HG03469 (cell line): ENCODE measurements around the gene GPR3.

Source experiments
- ATAC-seq: cut with Tn5 transposase; IDR thresholded peaks from one replicate; pipeline ENCODE4 v1.9.1; 2021; ENCODE audit warnings: mild to moderate bottlenecking, moderate library complexity, moderate number of reproducible peaks; ENCODE audit not compliant: unreplicated experiment

Gene GPR3

GRCh38 chr1:27358038-27358927 lies 34.1 kb upstream of the GPR3 start:
- no peak for ATAC-seq

DNA sequence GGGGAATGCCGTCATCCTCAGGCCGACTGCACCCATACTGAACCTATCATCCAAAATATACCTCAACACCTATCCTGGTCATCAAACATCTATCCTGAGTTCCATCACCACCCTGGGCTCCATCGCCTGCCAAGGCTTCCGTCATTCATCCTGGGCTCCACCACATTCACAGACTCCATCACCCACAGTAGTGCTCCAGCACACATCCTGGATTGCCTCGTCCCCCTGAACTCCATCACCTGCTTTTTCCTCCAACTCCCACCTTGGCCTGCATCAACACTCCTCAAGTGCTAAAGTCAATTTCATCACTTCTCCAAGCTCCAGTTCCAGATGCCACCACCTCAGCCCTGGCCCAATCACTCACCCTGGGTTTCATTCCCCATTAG lies 33.5 kb upstream of the GPR3 start:
- ATAC-seq, result no peak

DNA sequence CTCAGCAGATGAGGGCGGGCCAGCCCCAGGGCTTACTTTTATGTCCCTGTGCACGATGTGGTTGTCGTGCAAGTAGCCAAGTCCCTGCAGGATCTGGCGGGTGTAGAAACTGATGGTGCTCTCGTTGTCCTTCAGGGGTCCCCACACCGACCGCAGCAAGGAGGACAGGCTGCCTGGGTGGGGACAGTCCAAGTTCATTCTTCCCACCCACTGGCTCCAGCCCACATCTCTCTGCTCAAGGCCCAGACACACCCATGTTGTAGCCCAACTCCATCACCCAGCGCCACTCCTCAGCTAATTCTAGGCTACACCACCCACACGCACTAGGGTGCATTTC lies 32.6 kb upstream of the GPR3 start:
- no peak for ATAC-seq

DNA sequence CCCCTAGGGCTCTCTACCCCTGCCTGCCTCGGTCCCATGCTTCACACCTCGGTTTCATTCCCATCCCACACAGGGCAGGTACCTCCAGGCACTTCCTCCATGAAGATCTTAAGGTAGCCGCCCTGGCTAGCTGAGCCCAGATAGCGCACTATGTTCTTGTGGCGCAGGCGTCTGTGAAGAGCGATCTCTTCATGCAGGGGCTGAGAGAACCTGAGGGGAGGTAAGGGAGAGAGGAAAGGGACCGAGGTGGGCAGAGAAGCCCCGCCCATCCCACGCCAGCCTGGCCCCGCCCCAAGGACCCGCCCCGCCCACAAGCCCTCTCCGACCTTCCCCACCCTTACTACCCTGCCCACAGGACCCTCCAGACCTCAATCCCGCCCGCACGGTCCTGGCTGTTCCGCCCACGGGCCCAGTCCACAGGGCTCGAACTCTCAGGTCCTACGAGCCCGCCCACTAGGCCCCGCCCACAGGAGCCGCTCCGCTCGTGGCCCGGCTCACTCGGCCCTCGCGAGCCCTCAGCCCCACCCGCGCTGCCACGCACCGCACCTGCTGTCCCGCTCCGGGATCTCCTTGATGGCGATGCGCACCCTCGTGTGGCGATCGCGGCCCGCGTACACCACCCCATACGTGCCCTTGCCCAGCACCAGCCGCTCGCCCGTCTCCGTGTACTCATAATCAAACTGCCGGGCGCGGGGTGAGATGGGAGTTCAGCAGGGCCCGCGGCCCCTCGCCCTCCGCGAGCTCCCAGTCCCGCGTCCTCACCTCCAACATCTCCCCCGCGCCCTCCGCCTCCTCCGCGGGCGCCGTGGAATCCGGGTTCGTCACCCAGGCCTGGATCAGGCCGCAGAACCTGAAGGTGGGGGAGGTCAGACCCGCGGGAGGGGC lies 32.0 kb upstream of the GPR3 start:
- no peak for ATAC-seq

GRCh38 chr1:27361044-27361402 lies 31.4 kb upstream of the GPR3 start:
- no peak for ATAC-seq

DNA sequence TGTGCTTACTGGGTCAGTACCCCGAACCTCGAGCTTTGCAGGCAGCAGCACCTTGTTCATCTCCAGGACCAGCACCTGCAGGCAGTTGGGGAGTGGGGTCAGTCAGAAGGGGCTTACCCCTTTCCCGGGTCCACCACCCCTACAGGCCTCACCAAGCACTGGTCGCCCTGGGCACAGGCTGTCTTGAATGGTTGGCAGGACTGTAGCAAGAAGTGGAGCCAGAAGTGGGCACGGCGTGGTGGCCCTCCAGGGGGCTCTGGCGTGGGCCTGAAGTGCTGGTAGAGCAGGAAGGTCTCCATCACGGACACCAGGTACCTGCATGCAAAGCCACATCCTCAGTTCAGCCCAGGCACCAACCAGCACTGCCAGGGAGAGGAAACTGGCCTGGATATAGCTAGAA lies 30.9 kb upstream of the GPR3 start:
- ATAC-seq, result no peak

- ATAC-seq, result no peak
These were observed 28.4 kb upstream of the GPR3 start for GRCh38 chr1:27363766-27364695.

GRCh38 chr1:27364696-27365371 lies 27.6 kb upstream of the GPR3 start:
- no peak for ATAC-seq

DNA sequence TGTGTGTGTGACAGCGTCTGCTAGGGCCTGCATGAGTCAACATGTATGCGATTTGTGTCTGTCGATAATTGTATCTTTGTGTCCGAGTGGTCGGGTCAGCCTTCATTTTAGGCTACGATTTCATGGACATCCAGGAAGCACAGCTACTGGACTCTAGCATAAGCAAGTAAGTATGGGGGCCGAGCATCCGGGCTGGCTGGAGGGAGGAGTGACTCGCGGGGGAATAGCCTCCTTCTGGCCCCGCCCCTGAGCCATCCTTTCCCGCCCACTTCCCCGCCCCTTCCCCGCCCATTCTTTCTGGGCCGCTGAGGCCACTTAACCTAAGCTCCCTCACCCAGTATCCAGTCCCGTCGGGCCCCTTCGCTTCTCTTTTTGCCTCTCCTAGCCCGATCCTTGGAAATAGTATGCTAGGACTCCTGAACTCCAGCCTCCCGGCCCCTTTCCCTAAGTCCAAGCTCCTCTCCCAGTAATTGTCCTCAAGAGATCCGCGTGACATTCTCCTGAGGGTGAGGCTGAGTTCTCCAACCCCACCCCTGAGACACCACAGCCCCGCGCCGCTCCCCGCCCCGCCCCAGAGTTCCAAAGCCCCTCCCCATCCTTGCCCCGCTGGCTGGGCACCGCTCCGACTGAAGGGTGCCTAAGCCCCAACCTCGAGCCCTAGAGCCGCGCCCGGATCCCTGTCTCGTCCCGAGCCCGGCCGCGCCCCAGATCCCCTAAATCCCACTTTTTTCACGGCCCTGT lies 26.9 kb upstream of the GPR3 start:
- no peak for ATAC-seq

DNA sequence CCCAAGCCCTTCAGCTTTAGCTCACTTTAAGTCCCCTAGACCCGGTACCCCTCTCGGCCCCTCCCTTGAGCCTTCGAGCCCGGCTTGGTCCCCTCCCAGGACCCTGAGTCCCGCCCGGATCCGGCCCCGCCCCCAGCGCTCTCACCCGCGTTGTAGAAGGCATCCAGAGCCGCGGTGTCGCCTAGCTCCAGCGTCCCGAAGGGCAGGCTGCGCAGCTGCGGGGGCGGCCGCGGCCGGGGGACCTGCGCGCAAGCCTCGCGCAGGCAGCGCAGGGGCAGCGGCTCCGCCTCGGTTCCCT lies 26.4 kb upstream of the GPR3 start:
- peak; percentile 34 for ATAC-seq

GRCh38 chr1:27366411-27367159 lies 25.8 kb upstream of the GPR3 start, which contains the start of gene MAP3K6:
TSS of gene MAP3K6 (minus strand) at chr1:27366961. CDS start at chr1:27366597, 364 bp downstream.
- ATAC-seq, result peak; percentile 26

- ATAC-seq, result no peak
These were observed 25.2 kb upstream of the GPR3 start for GRCh38 chr1:27367160-27367650.

- ATAC-seq, result no peak
These were observed 23.4 kb upstream of the GPR3 start for GRCh38 chr1:27368869-27369582.

DNA sequence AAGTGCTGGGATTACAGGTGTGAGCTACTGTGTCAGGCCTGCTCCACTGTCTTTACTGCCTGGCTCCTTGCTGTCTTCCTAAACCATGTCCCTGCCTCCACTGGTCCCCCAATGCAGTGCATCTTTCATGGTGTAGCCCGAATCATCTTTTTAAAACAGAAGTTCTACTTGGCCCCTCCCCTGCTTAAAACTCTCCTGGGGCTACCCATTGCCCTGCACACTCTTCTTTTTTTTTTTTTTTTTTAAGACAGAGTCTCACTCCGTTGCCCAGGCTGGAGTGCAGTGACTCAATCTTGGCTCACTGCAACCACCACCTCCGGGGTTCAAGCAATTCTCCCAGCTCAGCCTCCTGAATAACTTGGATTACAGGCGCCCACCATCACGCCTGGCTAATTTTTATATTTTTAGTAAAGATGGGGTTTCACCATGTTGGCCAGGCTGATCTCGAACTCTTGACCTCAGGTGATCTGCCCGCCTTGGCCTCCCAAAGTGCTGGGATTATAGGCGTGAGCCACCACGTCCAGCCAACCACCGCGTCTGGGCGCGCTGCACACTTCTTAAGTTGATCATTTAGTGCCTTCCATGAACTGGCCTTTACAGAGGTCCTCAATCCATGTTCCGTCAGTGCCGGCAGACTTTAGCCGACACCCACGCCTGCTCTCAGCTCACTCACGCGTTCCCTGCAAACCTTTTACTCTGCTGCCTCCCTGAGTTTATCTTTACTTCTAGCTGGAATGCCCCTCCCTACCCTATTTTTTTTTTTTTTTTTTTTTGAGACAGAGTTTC lies 20.2 kb upstream of the GPR3 start:
- no peak for ATAC-seq

- ATAC-seq, result no peak
These were observed 19.4 kb upstream of the GPR3 start for GRCh38 chr1:27372808-27373690.

DNA sequence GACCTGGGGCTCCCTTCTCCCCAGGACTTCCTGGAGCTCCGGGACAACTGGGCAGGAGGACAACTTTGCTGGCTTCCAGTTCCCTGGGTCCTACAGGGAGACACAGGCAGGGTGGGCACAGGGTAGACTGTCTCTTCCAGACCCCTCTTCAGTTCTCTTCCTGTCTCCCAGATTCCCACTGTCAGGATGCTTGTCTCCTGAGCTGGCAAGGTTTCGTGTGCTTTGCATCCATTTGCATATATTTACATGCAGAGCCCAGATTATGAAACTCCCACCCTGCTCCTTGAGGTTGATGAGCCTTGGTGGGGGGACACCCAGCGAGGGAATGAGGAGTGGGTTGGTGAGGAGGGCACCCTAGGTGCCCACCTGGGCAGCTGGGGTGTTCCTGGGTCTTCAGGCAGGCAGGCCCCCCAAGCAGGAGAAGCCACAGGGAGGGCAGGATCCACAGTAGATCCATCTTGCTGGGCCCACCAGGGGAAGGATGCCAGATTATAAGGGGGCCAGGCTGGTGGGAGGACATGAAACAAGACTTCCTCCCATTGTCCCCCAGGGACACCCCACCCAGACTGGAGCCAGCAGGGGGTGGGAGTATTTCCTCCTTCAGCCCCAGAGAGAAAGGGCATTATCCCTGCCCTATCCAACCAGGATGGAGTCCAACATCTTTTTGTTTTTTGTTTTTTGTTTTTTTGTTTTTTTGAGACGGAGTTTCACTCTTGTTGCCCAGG lies 17.9 kb upstream of the GPR3 start, which contains the start of gene FCN3:
Gene FCN3 (minus strand): TSS at position 463 of the 725 bp plus-strand sequence. CDS start 6 bp downstream, at position 457.
- no peak for ATAC-seq
